ENCODE results near the gene OR5B17. TPM values are rescaled to one million over a fixed set of nuclear protein-coding genes. Genes with fewer than 3 reads are reported as not detected.

OR5B17 gene
- total and polyA plus RNA-seq, 2 of the 8 experiments (the other 6 are each of a cell fraction or from before 2014, with no cell fraction given), result not detected

DNA sequence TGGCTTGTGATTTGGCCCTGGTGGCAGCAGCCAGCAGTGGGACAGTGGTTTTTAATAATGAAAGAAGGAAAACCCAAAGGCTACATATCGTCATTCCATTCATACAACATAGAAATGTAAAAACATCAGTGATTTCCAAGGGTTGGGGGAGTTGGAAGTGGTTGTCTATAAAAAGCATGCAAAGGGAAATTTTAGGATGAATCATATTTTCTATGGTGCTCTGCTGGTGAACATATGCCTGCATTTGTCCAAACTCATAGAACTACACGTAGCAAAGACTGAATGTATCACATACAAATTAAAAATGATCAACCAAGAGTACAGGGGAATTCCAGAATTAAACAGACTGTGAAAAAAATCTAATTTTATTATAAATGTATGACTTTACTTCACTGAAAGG, 36.7 kb upstream of the OR5B17 start:
- Histone ChIP-seq H3K4me3 (ENCODE audit: extremely low read depth in 1 of 4, insufficient read depth in 2 of 4, low read depth in 3 of 4, low read length in 4 of 4) (no peak overlapping the region), H2BK120ac (replicated peaks; ENCODE audit: low read depth, low read length) (no peak overlapping the region), H3K18ac (ENCODE audit: extremely low read depth, low read length) (no peak overlapping the region), H4K91ac (replicated peaks; ENCODE audit: insufficient read length, low read length) (no peak overlapping the region), H2BK5ac (ENCODE audit: low read depth, low read length) (no peak overlapping the region), H4K8ac (ENCODE audit: extremely low read depth, insufficient read depth, low read length) (no peak overlapping the region), H2BK15ac (ENCODE audit: low read length) (no peak overlapping the region), H3K27me3 (replicated peaks in 1 of 4; ENCODE audit: control insufficient read depth in 3 of 4, extremely low read depth in 1 of 4, insufficient read depth in 3 of 4, low read length in 3 of 4) (no peaks in the 10 kb centered on the region), H2BK12ac (ENCODE audit: low read depth, low read length) (no peak overlapping the region), H3K23me2 (ENCODE audit: low read depth, low read length) (no peaks in the 10 kb centered on the region), H3K4ac (replicated peaks; ENCODE audit: insufficient read length, low read depth, low read length) (no peak overlapping the region), H2AK5ac (ENCODE audit: low read depth, low read length) (no peak overlapping the region), H3K79me2 (ENCODE audit: control insufficient read depth in 1 of 2, insufficient read depth in 2 of 2, low read length in 2 of 2) (no peaks in the 10 kb centered on the region), H2AFZ (ENCODE audit: low read length) (no peak overlapping the region), H4K5ac (ENCODE audit: insufficient read length, low read depth, low read length) (no peak overlapping the region), H3K36me3 (ENCODE audit: control insufficient read depth in 2 of 4, insufficient read depth in 4 of 4, low read length in 3 of 4) (no peaks in the 10 kb centered on the region), H3K14ac (ENCODE audit: insufficient read length) (no peak overlapping the region), H3K79me1 (ENCODE audit: low read depth, low read length) (no peaks in the 10 kb centered on the region), H4K20me1 (replicated peaks in 1 of 2; ENCODE audit: control insufficient read depth in 1 of 2, insufficient read depth in 2 of 2, low read length in 2 of 2) (no peaks in the 10 kb centered on the region), H3K56ac (replicated peaks; ENCODE audit: insufficient read length, low read depth, low read length) (no peak overlapping the region), H3K9ac (replicated peaks in 1 of 4; ENCODE audit: extremely low read depth in 1 of 4, low read depth in 3 of 4, low read length in 3 of 4) (no peak overlapping the region), H3K27ac (ENCODE audit: low read depth, low read length) (no peak overlapping the region), H3K4me1 (replicated peaks in 1 of 4; ENCODE audit: control insufficient read depth in 3 of 4, insufficient read depth in 4 of 4, low read length in 3 of 4) (no peaks in the 10 kb centered on the region), H2BK20ac (ENCODE audit: low read length) (no peak overlapping the region), H3K4me2 (ENCODE audit: insufficient read depth in 1 of 2, low read depth in 2 of 2, low read length in 2 of 2) (no peak overlapping the region), H3K9me3 (ENCODE audit: insufficient read depth in 2 of 2, low read depth in 1 of 2, low read length in 1 of 2) (peaks cover 9 to 18% of the 10 kb centered on the region in 2 experiments), H3K23ac (ENCODE audit: insufficient read length) (no peak overlapping the region)
- WGBS, 2 experiments (ENCODE audit: extremely low coverage in 1 of 2, insufficient coverage in 1 of 2, insufficient read length in 1 of 2, insufficient replicate concordance in 2 of 2, low coverage in 1 of 2, low lambda C conversion rate in 2 of 2, missing lambda C conversion rate in 1 of 2), result 81% methylated on average over 2 of the region's 2 CpGs; no CpG with 5 or more reads in 1 of the 2 experiments
- FAIRE-seq (no peak), DNase-seq (ENCODE audit: low read depth in 1 of 2, low spot score in 2 of 2) (no peak)
- ChIA-PET POLR2A (ENCODE audit: partially characterized antibody) (no interaction called here), CTCF (ENCODE audit: partially characterized antibody) (no interaction called here)
- no peak for TF ChIP-seq POLR2AphosphoS5 (IDR thresholded peaks at IDR 0.05; ENCODE audit: low read depth, low read length)
- TF ChIP-seq EP300 (IDR thresholded peaks at IDR 0.05; ENCODE audit: borderline replicate concordance in 1 of 2, low read depth in 2 of 2, low read length in 2 of 2), result no peak
